Measurements from ENCODE around the gene SYCE1L. TPM values are rescaled to one million over a fixed set of nuclear protein-coding genes. Genes with fewer than 3 reads are reported as not detected.

Gene SYCE1L
- total RNA-seq, 1 donor from 2014 or later: 3.9 TPM

DNA sequence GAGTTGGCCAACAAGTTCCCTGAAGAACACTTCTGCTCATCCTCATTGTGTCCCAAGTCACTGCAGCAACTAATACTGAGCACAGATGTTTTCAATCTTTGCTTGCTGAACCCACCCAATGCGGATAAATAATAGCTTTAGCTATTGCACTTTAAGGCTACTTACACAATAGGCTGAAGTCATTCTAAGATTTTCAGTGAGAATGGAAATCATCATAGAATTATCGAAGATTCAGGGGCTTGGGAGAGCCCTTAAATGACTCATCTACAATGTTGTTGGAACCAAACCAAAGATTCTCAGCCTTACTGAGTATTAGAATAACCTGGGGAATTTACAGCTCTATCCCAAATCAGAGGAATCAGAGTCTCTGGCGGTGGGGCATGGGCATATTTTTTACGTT lies 51.2 kb downstream of the SYCE1L start:
- Mint-ChIP-seq H3K27me3 (ENCODE audit: low read depth) (peaks cover 15% of the 10 kb centered on the region), H3K4me1 (ENCODE audit: low read depth) (no peaks in the 10 kb centered on the region)
- no peak for TF ChIP-seq CTCF (IDR thresholded peaks at IDR 0.05)

More for the DNA sequence above, 51.2 kb downstream of the SYCE1L start:
- no peak for DNase-seq (ENCODE audit: low spot score)
- Mint-ChIP-seq H3K36me3 (ENCODE audit: low read depth) (no peaks in the 10 kb centered on the region), H3K9me3 (ENCODE audit: low read depth) (no peaks in the 10 kb centered on the region), H3K4me3 (ENCODE audit: unreplicated experiment) (no peak overlapping the region), H3K27ac (ENCODE audit: unreplicated experiment) (no peak overlapping the region)

Other genes with a start within 250 kb of the SYCE1L start
- gene MON1B, start 8.2 kb upstream of the SYCE1L start, total RNA-seq: 26.9 to 34.3 TPM (median 27.5 TPM) in 3 replicates
- not detected in 3 replicates for gene ADAMTS18, start 235.6 kb downstream of the SYCE1L start, total RNA-seq

Measured in chondrocyte (in vitro differentiated cells).